Midbrain (tissue), 1 donor: ENCODE results near the gene SORT1.
A peak's percentile ranks its signal among the peaks of the same experiment; 100 is the strongest.
"Not testable (repeated sequence)": the region's sequence is repeated elsewhere in the genome, so short reads cannot be mapped to it uniquely, and the experiment has no call there.

Experiments used
- DNase-seq: peaks from one replicate; lab custom pipeline; 2025; lab: John Stamatoyannopoulos, UW

The SORT1 gene

GRCh38 chr1:109379907-109380306 is 17.8 kb downstream of the SORT1 start:
- DNase-seq, result no peak

DNA sequence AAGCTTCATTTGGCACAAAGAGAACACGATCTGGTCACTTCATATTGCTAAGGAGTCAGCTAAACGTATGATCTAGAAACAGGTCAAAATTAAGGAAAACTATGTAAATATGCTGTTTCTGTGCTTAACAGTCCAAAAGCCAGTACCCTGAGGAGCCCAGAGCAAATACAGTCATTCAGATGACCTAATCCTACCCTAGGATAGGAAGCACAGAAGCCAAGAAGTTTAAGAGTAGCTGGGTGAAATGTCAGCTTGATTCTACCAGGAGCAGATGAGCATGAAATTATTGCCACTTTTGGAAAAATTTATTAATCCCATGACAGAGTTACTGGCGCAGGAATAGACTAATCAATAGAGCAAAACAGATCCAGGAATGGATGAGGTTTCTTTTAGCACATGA is 18.3 kb downstream of the SORT1 start:
- DNase-seq, result no peak

GRCh38 chr1:109377698-109378097 is 20.0 kb downstream of the SORT1 start:
- no peak for DNase-seq

DNA sequence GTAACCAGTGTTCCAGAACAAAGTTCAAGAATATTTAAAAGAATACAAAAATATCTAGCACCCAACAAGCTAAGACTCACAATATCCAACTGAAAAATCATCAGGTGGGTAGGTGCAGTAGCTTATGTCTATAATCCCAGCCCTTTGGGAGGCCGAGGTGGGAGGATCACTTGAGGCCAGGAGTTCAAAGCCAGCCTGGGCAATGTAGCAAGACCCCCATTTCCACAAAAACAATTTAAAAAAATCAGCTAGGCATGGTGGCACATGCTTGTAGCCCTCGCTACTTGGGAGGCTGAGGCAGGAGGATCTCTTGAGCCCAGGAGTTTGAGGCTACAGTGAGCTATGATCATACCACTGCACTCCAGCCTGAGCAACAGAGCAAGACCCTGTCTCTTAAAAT is 24.0 kb downstream of the SORT1 start:
- DNase-seq, result not testable (repeated sequence)

DNA sequence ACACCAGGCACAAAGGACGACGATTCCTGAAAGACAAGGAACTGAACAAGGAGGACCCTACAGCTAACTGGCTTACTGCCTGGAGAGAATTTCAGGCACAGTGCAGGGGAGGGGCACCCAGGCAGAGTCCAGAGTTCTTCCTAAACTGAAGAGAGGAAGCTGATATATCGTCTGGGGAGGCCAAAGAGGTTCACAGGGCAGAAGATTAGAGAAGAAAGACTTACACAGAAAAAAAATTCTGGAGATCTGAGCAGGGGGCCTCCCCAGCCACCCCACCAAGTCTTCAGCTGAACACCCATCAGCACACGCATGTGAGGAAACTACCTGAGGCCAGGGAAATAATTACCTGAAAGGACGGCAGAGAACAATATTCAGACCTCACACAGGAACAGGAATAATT is 24.6 kb downstream of the SORT1 start:
- no peak for DNase-seq

DNA sequence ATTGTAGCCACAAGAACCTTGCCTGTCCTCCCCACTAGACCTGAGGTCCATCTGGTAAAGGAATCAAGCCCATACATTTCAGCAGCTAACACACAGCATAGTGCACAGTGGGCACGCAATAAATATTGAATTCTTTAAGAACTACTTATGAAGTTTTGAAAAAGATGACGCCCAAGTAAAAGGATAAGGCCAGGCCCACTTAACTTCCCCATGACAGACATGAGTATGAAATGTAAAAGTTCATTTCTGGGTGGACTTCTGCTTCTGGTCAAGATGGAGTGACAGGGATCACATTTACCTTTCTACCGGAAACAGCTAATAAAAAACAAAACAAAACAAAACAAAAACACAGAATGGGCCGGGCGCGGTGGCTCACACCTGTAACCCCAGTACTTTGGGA is 25.4 kb downstream of the SORT1 start:
- DNase-seq, result no peak

- DNase-seq, result peak; percentile 44
Measured at GRCh38 chr1:109371341-109371739, 26.4 kb downstream of the SORT1 start.

DNA sequence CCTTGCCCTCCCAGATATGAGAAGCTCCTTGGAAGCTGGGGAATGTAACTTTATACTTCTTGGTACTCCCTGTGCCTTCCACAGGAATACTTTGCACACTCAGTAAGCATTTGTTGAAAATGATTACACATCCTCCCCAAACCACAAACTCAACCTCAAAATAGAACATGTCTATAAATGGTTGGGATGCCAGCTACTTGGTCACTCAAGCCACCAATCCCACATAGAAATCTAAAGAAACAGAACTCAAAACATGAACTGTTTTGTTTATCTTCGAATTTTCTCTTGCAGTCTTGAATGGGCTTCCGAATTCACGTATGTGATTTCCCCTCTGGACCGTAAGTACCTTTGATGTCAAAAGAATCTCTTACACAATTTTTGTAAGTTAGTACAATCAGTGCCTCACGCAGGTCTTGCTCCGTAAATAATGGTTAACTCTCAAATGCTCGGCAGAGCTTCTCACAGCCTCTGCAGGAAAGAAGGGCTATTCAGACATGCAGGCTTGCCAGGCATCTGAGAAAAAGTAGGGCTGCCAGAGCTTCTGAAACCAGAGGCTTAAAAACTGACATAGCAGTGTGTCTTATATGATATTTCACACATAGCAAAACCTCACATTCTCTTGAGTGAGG is 26.9 kb downstream of the SORT1 start:
- peak; percentile 41 for DNase-seq

GRCh38 chr1:109369167-109369746 is 28.5 kb downstream of the SORT1 start:
- DNase-seq, result peak; percentile 16

DNA sequence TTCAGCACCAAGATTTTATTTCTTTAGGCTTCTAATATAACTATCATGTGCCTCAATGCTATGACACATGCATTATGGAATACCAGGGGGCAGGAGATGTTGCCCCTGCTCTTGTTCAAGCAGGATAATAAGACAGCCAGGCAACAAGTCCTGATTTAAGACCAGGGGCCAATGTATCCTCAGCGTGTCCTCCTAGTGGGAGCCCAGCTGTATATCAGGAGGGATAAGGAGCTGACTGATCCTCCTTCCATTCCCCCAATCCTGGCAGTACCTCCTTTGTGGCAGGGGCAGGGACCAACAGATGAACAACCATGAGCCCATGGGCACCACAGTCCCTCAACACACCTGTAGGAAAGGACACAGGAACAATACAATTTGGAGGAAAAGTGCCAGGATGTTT is 29.3 kb downstream of the SORT1 start:
- no peak for DNase-seq

- no peak for DNase-seq
Measured at GRCh38 chr1:109367626-109368025, 30.1 kb downstream of the SORT1 start.

GRCh38 chr1:109365642-109366204 is 32.0 kb downstream of the SORT1 start:
- DNase-seq, result no peak

- DNase-seq, result peak; percentile 20
Measured at GRCh38 chr1:109361649-109362048, 36.1 kb downstream of the SORT1 start.

DNA sequence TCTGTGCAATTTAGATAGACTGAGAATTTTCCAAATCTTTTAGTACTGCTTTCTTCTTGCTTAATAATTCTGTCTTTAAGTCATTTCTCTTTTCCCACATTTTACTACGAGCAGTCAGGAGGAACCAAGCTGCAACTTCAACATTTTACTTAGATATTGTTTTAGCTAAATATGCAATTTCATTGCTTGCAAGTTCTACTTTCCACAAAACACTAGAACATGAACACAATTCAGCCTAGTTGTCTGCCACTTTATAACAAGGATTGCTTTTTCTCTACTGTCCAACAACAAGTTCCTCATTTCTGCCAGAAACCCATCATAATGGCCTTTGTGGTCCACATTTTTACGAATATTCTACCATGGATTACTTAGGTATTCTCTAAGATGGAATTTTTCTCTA is 36.6 kb downstream of the SORT1 start:
- DNase-seq, result no peak

GRCh38 chr1:109357616-109358015 is 40.1 kb downstream of the SORT1 start:
- DNase-seq, result no peak

GRCh38 chr1:109356915-109357314 is 40.8 kb downstream of the SORT1 start:
- no peak for DNase-seq

DNA sequence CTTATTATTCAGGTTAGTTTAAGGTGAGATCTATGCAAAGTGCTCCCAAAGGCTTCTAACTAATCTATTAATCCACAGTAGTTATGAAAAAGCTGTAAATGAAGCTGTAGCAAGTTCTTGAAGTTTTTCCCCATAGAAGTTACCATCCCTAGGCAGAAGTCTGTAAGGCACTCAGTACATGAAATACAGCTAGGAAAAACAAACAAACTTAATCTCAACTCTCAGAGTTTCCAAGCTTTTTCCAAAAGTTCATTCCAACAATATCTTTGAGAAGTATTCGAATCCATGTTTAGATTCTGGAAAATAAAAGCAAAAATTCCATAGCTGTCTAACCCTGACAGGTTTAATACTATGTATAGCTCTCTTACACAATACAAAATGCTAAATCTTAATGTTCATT is 41.2 kb downstream of the SORT1 start:
- DNase-seq, result no peak

GRCh38 chr1:109354929-109355328 is 42.8 kb downstream of the SORT1 start:
- DNase-seq, result no peak

DNA sequence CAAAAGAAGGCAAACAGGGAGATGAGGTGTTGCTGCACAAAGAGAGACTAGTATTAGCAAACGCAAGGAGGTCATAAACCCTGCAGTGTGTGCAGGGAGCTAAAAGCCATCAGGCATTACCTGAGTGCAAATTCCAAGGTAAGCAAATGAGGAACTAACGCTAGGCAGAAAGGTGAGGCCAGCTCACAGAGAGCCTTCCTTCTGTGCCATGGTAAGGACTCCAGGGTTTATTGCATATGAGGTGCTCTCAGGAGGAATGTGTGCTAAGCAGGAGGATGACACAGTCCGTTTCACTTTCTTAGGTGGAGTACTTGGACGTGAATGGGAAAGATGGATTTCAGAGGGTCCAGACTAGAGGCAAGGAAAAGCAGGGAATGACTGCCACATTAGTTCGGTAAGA is 46.3 kb downstream of the SORT1 start:
- DNase-seq, result no peak

DNA sequence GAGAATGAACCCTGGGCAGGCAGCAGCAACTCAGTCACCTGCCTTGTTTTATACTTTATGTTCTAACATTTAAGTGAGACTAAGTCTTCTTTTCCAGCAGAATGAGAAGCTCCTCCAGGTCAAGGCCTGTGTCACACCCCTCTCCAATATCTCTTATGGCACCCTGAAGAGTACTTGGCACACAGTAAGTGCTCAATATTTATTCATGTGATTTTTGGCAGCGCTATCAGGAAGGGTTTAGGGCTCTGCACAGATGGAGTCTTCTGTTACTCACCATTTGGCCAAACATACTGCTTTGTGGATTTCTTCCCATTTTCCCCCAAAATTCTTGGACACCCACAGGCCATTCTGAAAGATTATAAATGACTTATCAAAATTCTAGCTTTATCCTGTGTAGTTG is 47.1 kb downstream of the SORT1 start:
- no peak for DNase-seq

DNA sequence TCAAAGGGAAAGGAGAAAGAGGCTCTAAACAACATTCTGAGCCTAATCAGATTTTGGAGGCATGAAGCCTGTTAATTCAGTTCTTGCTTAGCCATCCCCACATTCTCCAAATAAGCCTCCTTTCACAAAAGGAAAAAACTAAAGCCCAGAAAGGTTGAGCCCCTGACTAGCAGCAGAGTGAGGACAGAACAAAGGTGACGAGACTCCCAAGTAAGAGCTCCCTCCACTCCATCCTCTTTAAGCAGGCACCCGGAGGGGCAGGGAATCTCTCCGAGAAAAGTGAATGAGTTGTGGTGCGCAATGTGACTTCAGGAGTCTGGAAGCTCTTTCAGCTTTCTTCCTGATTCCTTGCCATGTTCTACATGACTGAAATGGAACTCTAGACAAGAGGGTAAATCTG is 47.5 kb downstream of the SORT1 start:
- DNase-seq, result no peak

GRCh38 chr1:109347511-109347910 is 50.2 kb downstream of the SORT1 start:
- DNase-seq, result no peak

DNA sequence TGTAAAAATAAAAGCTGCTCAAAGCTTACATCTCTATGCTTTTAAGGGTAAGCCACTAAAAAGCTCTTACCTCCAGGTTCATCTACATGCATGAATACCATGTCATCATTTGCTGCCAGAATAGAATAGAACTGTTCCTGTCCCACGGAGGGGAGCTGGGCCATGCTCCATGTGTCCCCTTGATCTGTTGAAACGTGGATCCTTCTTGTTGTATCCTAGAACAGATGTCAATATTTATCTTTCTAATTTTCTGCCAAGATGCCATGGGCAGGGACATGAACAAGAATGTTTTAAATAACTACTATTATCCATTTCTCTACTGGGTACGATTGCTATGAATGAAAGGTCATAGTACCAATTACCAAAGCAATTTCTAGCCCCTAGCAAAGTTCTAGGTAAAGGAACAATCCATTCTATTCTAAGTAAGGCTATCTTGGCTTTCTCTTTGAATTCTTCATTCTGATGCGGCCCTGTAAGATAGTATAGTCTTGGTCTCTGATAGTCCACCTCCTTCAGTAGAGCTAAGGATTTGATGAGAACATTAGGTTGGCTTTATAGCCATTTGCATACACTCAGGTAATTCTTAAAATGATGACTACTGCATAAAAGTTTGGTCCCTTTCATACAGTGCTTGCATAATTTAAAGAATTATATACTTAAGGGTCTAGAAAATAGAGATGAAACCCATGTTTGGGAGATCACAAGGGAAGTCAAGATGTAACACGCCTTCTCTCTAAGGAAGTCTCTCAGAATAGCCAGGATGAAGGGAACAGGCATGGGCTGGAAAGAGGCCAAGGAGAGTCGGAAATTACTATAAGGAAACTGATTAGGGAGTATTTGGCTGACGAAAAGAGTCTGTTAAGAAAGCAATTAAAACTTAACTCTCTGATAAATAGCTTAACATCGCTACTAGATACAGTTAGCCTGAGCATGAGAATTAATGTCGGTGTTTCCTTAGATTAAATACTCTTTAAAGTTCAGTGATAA is 55.5 kb downstream of the SORT1 start:
- no peak for DNase-seq
